HCT116 (cell line): ENCODE measurements around the gene KNTC1. TPM values are rescaled to one million over a fixed set of nuclear protein-coding genes. Genes with fewer than 3 reads are reported as not detected.
"Not testable (repeated sequence)": the region's sequence is repeated elsewhere in the genome, so short reads cannot be mapped to it uniquely, and the experiment has no call there.

Experiments used
- ATAC-seq: fragments of 200-7000 bp; cut with Tn5 transposase; 2 replicates; pipeline ENCODE4 v1.9.1; 2020; ENCODE audit warnings: mild to moderate bottlenecking, moderate library complexity
- BruUV-seq: library from RNA; stranded (reverse); fragments of 400-500 nt; replicated peaks from 2 replicates; lab custom pipeline; 2021; lab: Mats Ljungman, UMichigan
- CTCF ChIA-PET: fragments of 300-600 bp; sonication (Branson Sonifier 250); formaldehyde crosslinking; loops from one replicate; lab custom pipeline; 2021; ENCODE audit warnings: antibody characterized with exemption; lab: Charles Lee
- POLR2A ChIA-PET: fragments of 300-600, 350-600 bp; sonication (Branson Sonifier 250); formaldehyde crosslinking; loops from one replicate; lab custom pipeline; 2021; ENCODE audit warnings: antibody characterized with exemption; lab: Charles Lee
- RAD21 ChIA-PET, 2 experiments: fragments of 300-600 bp; sonication (Branson Sonifier 250); formaldehyde crosslinking; loops; one replicate each; lab custom pipeline; 2023; ENCODE audit warnings: low total read pairs in 2 of 2; ENCODE audit not compliant: uncharacterized antibody in 2 of 2, unreplicated experiment in 2 of 2, low non-redundant PET in 1 of 2; lab: Charles Lee
- DNase-seq: peaks from one replicate; pipeline ENCODE4 v3.0.0-alpha.2; 2010; ENCODE audit warnings: low read depth, low spot score
- H2AFZ ChIP-seq: fragments of 200-600 bp; shearing (Covaris generic), sonication (generic); 2 replicates; pipeline ENCODE4 v1.6.1; 2017; ENCODE audit warnings: low read depth, mixed run types, mixed read lengths, antibody characterized with exemption, low read length; ENCODE audit not compliant: poor library complexity, severe bottlenecking
- H3K27ac ChIP-seq: 2 replicates; pipeline ENCODE4 v1.5.1; 2012; ENCODE audit warnings: low read depth, low read length
- H3K27me3 ChIP-seq: fragments of 200-600 bp; sonication (generic); 2 replicates; pipeline ENCODE4 v1.6.1; 2016; ENCODE audit warnings: mixed run types, low read length, mixed read lengths; ENCODE audit not compliant: insufficient read depth
- H3K36me3 ChIP-seq, 2 experiments: fragments of 200-500 bp in 1 of 2; fragments of 200-600 bp in 1 of 2; sonication (Bioruptor generic) in 1 of 2; sonication (generic) in 1 of 2; 2 replicates each; pipeline versions ENCODE4 v1.5.1 to v1.6.1; 2014 to 2016; ENCODE audit warnings: low read length in 2 of 2, inconsistent platforms in 1 of 2, mixed read lengths in 1 of 2, mixed run types in 1 of 2; ENCODE audit not compliant: insufficient read depth in 2 of 2, control insufficient read depth in 1 of 2
- H3K4me1 ChIP-seq, 2 experiments: fragments of 200-600 bp in 1 of 2; sonication (generic) in 1 of 2; 2 replicates each; pipeline versions ENCODE4 v1.5.1 to v1.6.1; 2012 to 2017; ENCODE audit warnings: low read length in 2 of 2, inconsistent platforms in 1 of 2, mild to moderate bottlenecking in 1 of 2, mixed read lengths in 1 of 2, mixed run types in 1 of 2, moderate library complexity in 1 of 2; ENCODE audit not compliant: insufficient read depth in 2 of 2, control insufficient read depth in 1 of 2
- H3K4me2 ChIP-seq: fragments of 200-600 bp; sonication (generic); 2 replicates; pipeline ENCODE4 v1.6.1; 2017; ENCODE audit warnings: mixed run types, low read length, mixed read lengths
- H3K4me3 ChIP-seq, 2 experiments: fragments of 200-600 bp in 1 of 2; sonication (generic) in 1 of 2; replicated peaks in 1 of 2; 2 replicates each; pipeline ENCODE4 v1.5.1; 2011 to 2016; ENCODE audit warnings: low read length in 2 of 2, control low read depth in 1 of 2, low read depth in 1 of 2, mild to moderate bottlenecking in 1 of 2, mixed read lengths in 1 of 2, mixed run types in 1 of 2
- H3K79me2 ChIP-seq: fragments of 200-600 bp; sonication (generic); 2 replicates; pipeline ENCODE4 v1.6.1; 2017; ENCODE audit warnings: mild to moderate bottlenecking, mixed run types, low read length, moderate library complexity, mixed read lengths; ENCODE audit not compliant: insufficient read depth
- H3K9ac ChIP-seq: fragments of 200-600 bp; sonication (generic); 2 replicates; pipeline ENCODE4 v1.6.1; 2016; ENCODE audit warnings: low read length, mixed read lengths
- H3K9me2 ChIP-seq: fragments of 200-600 bp; sonication (generic), shearing (Covaris generic); 2 replicates; pipeline ENCODE4 v1.6.1; 2017; ENCODE audit warnings: mixed run types, mild to moderate bottlenecking, moderate library complexity; ENCODE audit not compliant: insufficient read depth
- H3K9me3 ChIP-seq, 2 experiments: fragments of 200-500 bp in 1 of 2; fragments of 200-600 bp in 1 of 2; sonication (Bioruptor generic) in 1 of 2; sonication (generic) in 1 of 2; 2 replicates each; pipeline ENCODE4 v1.6.1; 2014 to 2017; ENCODE audit warnings: low read length in 2 of 2, mixed read lengths in 2 of 2, inconsistent platforms in 1 of 2, low read depth in 1 of 2, mild to moderate bottlenecking in 1 of 2, mixed run types in 1 of 2, moderate library complexity in 1 of 2; ENCODE audit not compliant: control insufficient read depth in 1 of 2, insufficient read depth in 1 of 2
- H4K20me1 ChIP-seq: fragments of 200-600 bp; sonication (generic), shearing (Covaris generic); 2 replicates; pipeline ENCODE4 v1.6.1; 2017; ENCODE audit warnings: mixed run types, mild to moderate bottlenecking, moderate library complexity; ENCODE audit not compliant: insufficient read depth
- ELF1 ChIP-seq: IDR thresholded peaks from 2 replicates; pipeline ENCODE4 v1.6.1; 2012; ENCODE audit warnings: low read depth, borderline replicate concordance
- EZH2phosphoT487 ChIP-seq: fragments of 200-600 bp; IDR thresholded peaks from 2 replicates; pipeline ENCODE4 v1.6.1; 2018; ENCODE audit warnings: antibody characterized with exemption, borderline replicate concordance
- ZNF274 ChIP-seq: fragments of 200-500 bp; sonication (Bioruptor generic); IDR thresholded peaks from 2 replicates; pipeline ENCODE4 v1.6.1; 2014; ENCODE audit warnings: mild to moderate bottlenecking, low read depth, low read length, inconsistent platforms
- intact Hi-C: fragments of 100-400 bp; cut with micrococcal nuclease; formaldehyde crosslinking; loops from 2 replicates; pipeline ENCODE4 v1.10.0; 2022
- total RNA-seq: library from RNA; stranded (reverse); gene quantifications from one replicate; pipeline ENCODE4 v1.2.1, GENCODE V29; 2021; ENCODE audit not compliant: unreplicated experiment

The KNTC1 gene
- total RNA-seq, 1 experiment from 2014 or later = 70.2 TPM

DNA sequence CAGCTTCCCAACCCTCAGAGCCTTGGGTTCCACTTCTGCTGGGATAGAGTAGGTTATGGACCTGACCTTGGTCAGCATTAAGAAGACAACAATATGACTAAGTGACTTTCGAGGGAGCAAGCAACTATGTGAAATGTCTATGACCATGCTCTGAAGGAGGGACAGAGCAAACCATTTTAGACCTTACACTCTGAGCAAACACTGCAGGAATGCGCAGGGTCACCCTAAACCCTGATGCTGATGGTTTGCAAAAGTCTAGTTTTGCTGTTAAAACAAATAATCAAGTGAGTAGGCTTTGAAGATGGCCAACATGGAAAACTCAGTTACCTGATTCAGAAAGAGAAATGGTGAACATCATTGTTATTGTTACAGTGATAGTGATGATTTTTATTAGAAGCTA, 35.1 kb upstream of the KNTC1 start:
- DNase-seq (no peak), ATAC-seq (no peak)
- ChIA-PET POLR2A (interaction anchor here (1.6 kb wide), 1 partner anchor 9 kb away, joined by 3 read pairs; no protein-coding TSS in a partner anchor), RAD21 (interaction anchor here in 1 of 2 experiments (0.7 kb wide), 1 partner anchor 236 kb away, joined by 3 read pairs; no protein-coding TSS in a partner anchor)
- no TSS peak for BruUV-seq
- Histone ChIP-seq H3K9me3 (no peaks in the 10 kb centered on the region), H3K36me3 (peaks cover 41 to 44% of the 10 kb centered on the region in 2 experiments), H3K27ac (no peak overlapping the region), H3K4me1 (no peaks in the 10 kb centered on the region), H3K27me3 (no peaks in the 10 kb centered on the region), H3K9me2 (no peaks in the 10 kb centered on the region), H3K79me2 (peaks cover 49% of the 10 kb centered on the region), H4K20me1 (no peaks in the 10 kb centered on the region), H3K9ac (no peak overlapping the region)
- TF ChIP-seq ELF1 = no peak
- TF ChIP-seq ZNF274 = no peak
- TF ChIP-seq EZH2phosphoT487 = no peak
- TF ChIP-seq, all 23 proteins: peak for 0
- Histone ChIP-seq H3K4me2 (no peak overlapping the region), H3K4me3 (no peak overlapping the region), H2AFZ (no peak overlapping the region)
- CTCF ChIA-PET = interaction anchor here (0.9 kb wide), 1 partner anchor 20 kb away, joined by 3 read pairs; no protein-coding TSS in a partner anchor
- intact Hi-C loops = no loop called here

GRCh38 chr12:122493222-122493621, 33.8 kb upstream of the KNTC1 start:
- BruUV-seq, H3K4me1 ChIP-seq, H3K4me3 ChIP-seq, H2AFZ ChIP-seq, intact Hi-C loops, RAD21 ChIA-PET, CTCF ChIA-PET, H4K20me1 ChIP-seq, ATAC-seq, DNase-seq, H3K9ac ChIP-seq, H3K9me2 ChIP-seq, H3K27ac ChIP-seq, H3K9me3 ChIP-seq, POLR2A ChIA-PET, H3K27me3 ChIP-seq, H3K4me2 ChIP-seq: not testable (repeated sequence)
- peaks cover 61% of the 10 kb centered on the region for H3K79me2 ChIP-seq
- H3K36me3 ChIP-seq = peaks cover 33 to 34% of the 10 kb centered on the region in 2 experiments
